Endothelial cell (in vitro differentiated cells): ENCODE measurements around the gene CACNA1D. TPM values are rescaled to one million over a fixed set of nuclear protein-coding genes. Genes with fewer than 3 reads are reported as not detected.

Experiments
- DNase-seq: peaks from one replicate; pipeline ENCODE4 v3.0.0; 2021; ENCODE audit warnings: low spot score
- H3K27ac Mint-ChIP-seq: one replicate; pipeline ENCODE4 v1.8.0; 2021; ENCODE audit warnings: mixed read lengths, inconsistent platforms; ENCODE audit not compliant: unreplicated experiment
- H3K27me3 Mint-ChIP-seq: one replicate; pipeline ENCODE4 v1.8.0; 2021; ENCODE audit warnings: mild to moderate bottlenecking, moderate library complexity, mixed read lengths, inconsistent platforms; ENCODE audit not compliant: unreplicated experiment
- H3K36me3 Mint-ChIP-seq: one replicate; pipeline ENCODE4 v1.8.0; 2021; ENCODE audit warnings: mild to moderate bottlenecking, low read depth, mixed read lengths, inconsistent platforms; ENCODE audit not compliant: unreplicated experiment
- H3K4me1 Mint-ChIP-seq: one replicate; pipeline ENCODE4 v1.8.0; 2021; ENCODE audit warnings: mild to moderate bottlenecking, mixed read lengths, inconsistent platforms; ENCODE audit not compliant: unreplicated experiment
- H3K4me3 Mint-ChIP-seq: one replicate; pipeline ENCODE4 v1.8.0; 2021; ENCODE audit warnings: mild to moderate bottlenecking, mixed read lengths, inconsistent platforms; ENCODE audit not compliant: unreplicated experiment
- H3K9me3 Mint-ChIP-seq: one replicate; pipeline ENCODE4 v1.8.0; 2021; ENCODE audit warnings: mixed read lengths, inconsistent platforms; ENCODE audit not compliant: unreplicated experiment
- CTCF ChIP-seq: fragments of 200-600 bp; sonication (generic); IDR thresholded peaks from one replicate; pipeline ENCODE4 v1.5.0; 2021; ENCODE audit warnings: antibody characterized with exemption; ENCODE audit not compliant: unreplicated experiment
- total RNA-seq: library from RNA; stranded (reverse); fragmentation: NEBNext Ultra II Directional; extraction: Animal tissue kit (Norgen Biotek cat#: 25700); gene quantifications from one replicate; pipeline ENCODE4 v1.2.1, GENCODE V29; 2021; ENCODE audit not compliant: unreplicated experiment

The CACNA1D gene
- total RNA-seq, 1 donor from 2014 or later = 208 TPM

GRCh38 chr3:53712817-53713388 is 218.5 kb downstream of the CACNA1D start:
- peaks cover 35% of the 10 kb centered on the region for H3K4me1 Mint-ChIP-seq
- TF ChIP-seq CTCF = no peak

GRCh38 chr3:53713626-53714025 is 219.2 kb downstream of the CACNA1D start:
- DNase-seq = no peak
- peaks cover 2% of the 10 kb centered on the region for H3K27me3 Mint-ChIP-seq
- TF ChIP-seq CTCF = no peak
- H3K4me1 Mint-ChIP-seq = peaks cover 35% of the 10 kb centered on the region
- no peak overlapping the region for H3K27ac Mint-ChIP-seq
- no peak overlapping the region for H3K4me3 Mint-ChIP-seq
- peaks cover 31% of the 10 kb centered on the region for H3K36me3 Mint-ChIP-seq
- no peaks in the 10 kb centered on the region for H3K9me3 Mint-ChIP-seq

More at GRCh38 chr3:53712817-53713388, 218.5 kb downstream of the CACNA1D start:
- Mint-ChIP-seq H3K9me3 (no peaks in the 10 kb centered on the region), H3K27ac (no peak overlapping the region), H3K27me3 (peaks cover 2% of the 10 kb centered on the region), H3K36me3 (peaks cover 32% of the 10 kb centered on the region), H3K4me3 (no peak overlapping the region)
- no peak for DNase-seq

DNA sequence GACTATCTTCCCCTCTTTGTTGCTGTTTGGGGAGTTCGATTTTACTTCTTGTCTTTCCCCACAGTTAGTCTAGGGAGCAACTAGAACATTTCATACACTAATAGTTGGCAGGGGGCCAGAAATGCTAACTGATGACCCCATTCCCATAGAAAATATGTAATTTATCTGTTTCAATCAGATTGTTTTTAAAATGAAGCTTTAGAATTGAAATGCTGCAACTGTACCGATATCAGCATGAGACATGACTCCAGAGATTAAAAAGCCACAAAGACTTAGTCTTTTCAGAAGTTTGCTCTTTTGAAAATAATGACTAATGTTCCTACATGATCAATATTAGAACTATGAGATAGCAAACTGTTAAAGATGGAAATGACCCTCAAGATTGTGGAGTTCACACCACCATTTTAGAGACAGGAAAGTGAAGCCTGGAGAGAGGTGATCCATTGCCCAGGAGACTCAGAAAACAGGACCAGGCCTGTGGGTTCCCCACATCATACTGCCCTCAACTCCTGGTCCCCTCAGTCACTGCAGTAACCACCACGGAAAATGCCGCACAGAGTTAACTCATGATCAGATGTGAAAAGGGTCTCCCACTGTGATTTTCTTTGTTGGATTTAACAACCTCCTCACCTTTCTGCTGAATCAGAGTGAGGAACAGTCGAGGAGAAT is 221.5 kb downstream of the CACNA1D start:
- Mint-ChIP-seq H3K36me3 (peaks cover 32% of the 10 kb centered on the region), H3K4me3 (no peak overlapping the region), H3K27ac (no peak overlapping the region), H3K9me3 (no peaks in the 10 kb centered on the region), H3K4me1 (peaks cover 32% of the 10 kb centered on the region), H3K27me3 (peaks cover 2% of the 10 kb centered on the region)
- no peak for DNase-seq
- no peak for TF ChIP-seq CTCF

DNA sequence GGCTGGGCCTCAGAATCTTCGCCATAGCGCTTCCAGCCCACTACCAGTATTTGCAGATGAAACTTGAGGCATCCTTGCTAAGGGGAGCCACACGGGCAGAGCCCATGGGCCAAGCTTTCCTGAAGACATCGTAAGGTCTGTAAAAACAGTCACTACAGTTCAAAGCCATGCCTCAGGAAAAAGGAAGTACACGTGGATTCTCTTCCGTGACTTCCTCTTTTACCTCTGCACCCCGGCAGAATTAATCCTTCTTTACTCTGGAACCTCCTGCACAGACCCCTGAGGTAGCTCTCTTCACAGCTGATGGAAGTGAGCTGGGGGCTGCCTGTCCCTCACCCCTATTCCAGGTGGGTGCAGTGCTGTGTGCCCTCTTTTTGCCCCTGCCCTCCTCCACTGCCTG is 222.6 kb downstream of the CACNA1D start:
- Mint-ChIP-seq H3K36me3 (peaks cover 35% of the 10 kb centered on the region), H3K4me3 (no peak overlapping the region), H3K4me1 (peaks cover 25% of the 10 kb centered on the region), H3K27me3 (peaks cover 2% of the 10 kb centered on the region), H3K27ac (no peak overlapping the region), H3K9me3 (no peaks in the 10 kb centered on the region)
- TF ChIP-seq CTCF = no peak
- DNase-seq = no peak

DNA sequence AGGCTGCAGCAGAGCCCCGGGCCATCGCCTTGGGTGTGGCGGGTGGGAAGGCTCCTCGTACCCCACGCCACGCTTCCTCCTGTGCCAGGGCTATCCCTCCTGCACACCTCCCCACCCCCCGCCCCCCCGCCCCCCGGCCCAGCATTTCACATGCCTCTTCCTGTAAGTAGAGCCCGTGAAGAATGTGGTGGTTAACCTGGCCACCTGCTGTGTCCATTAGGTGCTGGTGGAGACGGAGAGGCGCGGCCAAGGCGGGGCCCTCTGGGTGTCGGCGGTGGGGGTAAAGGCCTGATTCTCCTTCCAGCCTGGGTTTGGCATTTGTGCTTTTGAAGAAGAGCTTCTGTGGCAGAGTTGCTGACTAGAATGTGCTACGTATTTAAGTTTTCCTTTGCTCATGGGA is 224.1 kb downstream of the CACNA1D start:
- no peak for TF ChIP-seq CTCF
- H3K36me3 Mint-ChIP-seq = peaks cover 47% of the 10 kb centered on the region
- no peak overlapping the region for H3K27ac Mint-ChIP-seq
- DNase-seq = no peak
- no peaks in the 10 kb centered on the region for H3K9me3 Mint-ChIP-seq
- H3K27me3 Mint-ChIP-seq = peaks cover 2% of the 10 kb centered on the region
- peaks cover 23% of the 10 kb centered on the region for H3K4me1 Mint-ChIP-seq
- H3K4me3 Mint-ChIP-seq = no peak overlapping the region
